ENCODE results near the gene FURIN.
"Not testable (repeated sequence)": the region's sequence is repeated elsewhere in the genome, so short reads cannot be mapped to it uniquely, and the experiment has no call there.

FURIN gene

DNA sequence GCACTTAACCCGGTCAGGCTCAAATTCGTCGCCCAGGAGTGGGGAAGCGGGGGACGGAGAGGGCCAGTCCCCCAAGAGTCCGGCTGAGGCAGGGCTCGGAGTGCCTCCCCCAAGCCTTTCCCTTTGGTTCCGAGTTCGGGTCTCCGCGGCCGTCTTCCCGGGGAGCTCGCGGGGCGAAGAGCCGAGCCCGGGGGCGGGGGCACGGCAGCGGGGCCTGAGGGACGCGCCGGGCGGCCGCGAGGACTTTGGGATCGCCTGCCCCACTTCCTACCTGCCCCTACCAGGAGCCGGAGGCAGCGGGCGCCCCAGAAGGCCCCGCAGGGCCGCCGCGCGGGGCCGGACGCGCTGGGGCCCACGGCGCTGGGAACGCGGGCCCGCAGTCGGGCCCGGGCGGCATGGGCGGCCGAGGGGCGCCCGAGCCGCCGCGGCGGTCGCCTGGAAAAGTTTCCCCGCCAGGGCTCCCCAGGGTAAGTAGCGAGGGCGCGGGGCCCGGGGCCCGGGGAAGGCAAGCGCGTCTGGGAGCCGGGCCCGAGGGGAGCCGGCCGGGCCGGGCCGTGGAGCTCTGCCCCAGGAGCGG is 2.8 kb downstream of the FURIN start:
- no peak for DNase-seq

DNA sequence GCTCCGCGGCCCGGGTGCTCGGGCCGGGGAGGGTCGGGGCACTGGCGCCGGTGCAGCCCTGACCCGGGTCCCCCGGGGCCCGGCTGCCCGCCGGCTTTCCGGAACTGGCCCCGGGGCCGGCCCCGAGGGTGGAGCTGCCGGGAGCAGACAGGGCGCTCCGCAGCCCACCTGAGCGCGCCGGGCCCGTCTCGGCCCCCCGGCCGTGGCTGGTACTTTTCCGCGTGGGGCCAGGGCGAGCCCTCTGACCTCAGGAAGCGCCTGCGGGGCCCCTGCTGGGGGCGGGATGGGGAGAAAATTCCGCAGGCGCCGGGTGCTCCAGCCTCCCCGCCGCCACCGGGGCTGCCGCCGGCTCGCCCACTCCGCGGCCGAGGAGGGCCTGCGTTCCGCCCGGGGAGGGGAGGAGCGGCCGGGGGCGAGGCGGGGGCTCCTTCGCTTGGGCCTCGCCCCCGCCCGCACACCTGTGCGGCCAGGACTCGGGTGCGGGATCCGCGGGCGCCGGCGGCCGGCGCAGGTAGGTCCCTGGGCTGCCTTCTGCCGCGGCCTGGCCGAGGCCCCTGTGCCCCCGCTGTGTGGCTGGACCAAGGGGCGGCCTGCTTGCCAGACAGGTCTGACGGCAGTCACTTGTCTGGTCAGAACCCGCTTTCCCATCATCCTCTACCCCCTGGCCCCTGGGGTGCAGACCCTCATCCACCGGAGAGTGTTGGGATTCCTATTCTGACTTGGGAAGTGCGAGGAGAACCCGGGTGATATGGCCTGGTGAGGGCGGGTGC is 3.5 kb downstream of the FURIN start:
- DNase-seq: no peak

DNA sequence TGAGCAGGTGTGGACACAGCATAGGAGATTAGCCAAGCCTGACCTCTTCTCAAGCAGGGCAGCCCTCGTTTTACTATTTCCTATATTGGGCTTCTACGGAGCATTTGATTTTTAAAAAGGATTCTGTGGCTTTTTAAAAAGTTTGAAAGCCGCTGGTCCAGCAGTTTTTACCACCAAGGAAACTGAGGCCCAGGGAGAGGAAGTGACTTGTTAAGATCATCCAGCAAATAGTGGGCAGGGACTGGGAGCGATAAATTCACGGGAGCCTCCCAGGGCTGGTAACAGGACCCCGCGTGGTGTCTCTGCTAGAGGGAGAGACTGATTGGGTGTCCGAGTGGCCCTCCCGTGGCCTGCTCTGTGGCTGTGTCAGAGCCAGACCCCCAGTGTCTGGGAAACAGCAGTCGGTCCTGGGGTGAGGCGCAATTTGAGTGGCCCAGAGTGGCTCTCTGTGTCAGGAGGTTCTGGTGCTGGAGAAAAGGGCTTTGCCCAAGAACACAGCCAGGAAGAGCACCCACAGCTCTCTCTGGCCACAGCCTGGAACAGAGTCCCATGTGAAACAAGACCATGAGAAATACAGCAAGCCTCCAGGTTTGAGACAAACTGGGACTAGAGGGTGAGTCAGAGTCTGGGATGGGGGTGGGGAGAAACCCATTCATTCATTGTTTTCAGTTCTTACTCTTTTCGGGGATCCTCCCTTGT is 4.2 kb downstream of the FURIN start:
- no peak for DNase-seq

DNA sequence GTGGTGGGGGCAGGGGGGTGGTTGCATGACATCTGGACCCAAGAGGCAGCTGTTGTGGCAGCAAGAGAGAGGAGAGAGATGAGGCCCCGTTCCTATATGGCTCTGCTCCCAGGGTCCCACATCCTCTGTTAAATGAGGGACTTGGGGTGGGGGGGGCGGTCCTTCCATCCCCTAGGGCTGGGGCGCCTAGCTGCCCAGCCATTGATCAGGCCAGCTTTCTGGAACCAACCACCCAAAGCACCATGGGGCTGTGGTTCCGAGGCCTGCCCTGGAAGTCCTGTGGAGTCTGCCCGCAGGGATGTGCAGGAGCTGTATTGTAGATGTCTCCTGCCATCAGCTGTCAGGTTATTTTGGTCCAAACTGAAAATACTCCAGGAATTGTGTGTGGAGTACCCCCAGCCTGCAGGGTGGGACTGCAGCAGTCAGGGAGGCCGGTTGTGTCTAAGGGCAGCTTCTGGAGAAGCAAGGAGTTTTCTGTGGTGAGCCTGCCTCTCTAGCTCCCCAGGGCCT is 5.2 kb downstream of the FURIN start:
- no peak for DNase-seq

DNA sequence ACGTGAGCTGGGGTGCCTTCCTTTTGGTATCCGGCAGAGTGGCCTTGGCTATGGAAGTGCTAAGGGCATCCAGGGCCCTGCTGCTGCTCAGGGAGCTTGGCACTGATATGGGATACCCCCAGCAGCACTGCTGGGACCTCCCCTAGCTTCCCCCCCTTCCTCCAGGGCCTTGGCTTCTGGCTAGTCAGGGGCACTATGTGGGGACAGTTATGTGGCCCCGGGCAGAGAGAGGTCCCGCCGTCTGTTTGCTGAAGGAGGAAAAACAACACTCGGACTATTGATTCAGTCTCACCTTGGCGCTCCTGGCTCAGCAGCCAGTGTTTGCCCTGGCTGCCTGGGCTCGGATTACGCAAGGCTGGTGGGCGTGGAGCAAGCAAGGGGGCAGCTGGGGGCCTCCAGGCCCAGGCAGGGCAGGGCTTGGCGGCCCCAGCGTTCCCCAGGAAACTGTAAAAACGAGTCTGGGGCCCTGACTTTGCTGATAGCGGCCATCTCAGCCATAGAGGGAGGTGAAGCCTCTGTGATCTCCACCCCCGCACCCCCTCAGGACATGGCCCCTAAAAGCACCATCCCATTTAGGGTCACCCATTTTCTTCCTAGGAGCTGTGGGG is 5.7 kb downstream of the FURIN start:
- no peak for DNase-seq

DNA sequence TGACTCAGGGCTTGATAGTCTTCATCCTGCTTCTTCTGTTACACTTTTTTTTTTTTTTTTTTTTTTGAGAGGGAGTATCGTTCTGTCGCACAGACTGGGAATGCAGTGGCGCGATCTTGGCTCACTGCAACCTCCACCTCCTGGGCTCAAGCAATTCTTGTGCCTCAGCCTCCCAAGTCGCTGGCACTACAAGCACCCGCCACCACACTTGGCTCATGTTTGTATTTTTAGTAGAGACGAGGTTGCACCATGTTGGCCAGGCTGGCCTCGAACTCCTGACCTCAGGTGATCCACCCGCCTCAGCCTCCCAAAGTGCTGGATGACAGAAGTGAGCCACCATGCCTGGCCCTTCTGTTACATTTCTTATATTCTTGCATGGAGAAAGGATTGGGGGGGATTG is 6.6 kb downstream of the FURIN start:
- DNase-seq: not testable (repeated sequence)

DNA sequence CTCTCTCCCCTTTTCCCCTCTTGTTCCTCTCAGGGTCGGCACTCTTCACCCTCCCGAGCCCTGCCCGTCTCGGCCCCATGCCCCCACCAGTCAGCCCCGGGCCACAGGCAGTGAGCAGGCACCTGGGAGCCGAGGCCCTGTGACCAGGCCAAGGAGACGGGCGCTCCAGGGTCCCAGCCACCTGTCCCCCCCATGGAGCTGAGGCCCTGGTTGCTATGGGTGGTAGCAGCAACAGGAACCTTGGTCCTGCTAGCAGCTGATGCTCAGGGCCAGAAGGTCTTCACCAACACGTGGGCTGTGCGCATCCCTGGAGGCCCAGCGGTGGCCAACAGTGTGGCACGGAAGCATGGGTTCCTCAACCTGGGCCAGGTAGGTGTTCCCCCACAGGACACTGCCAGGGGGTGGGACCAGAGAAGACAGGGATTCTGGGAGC is 7.2 kb downstream of the FURIN start:
- DNase-seq: no peak

DNA sequence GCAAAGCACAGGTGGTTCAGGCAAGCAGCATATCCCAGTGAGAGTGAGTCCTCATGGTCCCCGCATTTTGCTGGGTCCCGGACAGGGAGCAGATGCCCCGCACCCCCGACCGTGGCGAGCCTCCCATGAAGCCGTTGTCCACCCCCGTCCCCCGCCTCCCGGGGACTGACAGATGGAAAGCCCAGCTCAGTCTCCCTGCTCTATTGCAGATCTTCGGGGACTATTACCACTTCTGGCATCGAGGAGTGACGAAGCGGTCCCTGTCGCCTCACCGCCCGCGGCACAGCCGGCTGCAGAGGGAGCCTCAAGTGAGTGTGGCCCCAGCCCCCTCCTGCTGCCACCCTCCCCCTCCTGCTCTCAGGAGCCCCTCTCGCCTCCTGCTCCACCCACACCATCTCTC is 7.7 kb downstream of the FURIN start:
- no peak for DNase-seq

DNA sequence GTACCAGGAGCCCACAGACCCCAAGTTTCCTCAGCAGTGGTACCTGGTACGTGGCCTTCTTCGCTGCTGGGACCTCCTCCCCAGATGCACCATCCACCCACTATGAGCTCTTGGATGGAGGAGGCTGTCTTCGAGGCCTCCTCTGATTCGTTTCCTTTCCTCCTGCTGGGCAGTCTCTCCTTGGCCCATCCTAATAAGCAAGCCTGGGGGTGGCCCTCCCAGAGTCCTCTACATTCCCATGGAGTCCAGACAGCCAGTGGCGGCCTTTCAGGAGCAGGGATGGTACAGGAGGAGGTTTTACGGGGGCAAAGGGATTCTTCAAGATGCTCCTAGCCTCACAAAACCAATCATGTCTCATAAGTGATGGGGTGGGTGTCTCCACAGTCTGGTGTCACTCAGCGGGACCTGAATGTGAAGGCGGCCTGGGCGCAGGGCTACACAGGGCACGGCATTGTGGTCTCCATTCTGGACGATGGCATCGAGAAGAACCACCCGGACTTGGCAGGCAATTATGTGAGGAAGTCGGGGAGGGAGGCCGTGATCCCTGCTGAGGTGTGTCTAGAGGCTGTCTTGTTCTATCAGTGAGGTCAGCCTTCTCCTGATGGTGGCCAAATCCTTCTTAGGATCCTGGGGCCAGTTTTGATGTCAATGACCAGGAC is 8.3 kb downstream of the FURIN start:
- DNase-seq: no peak

DNA sequence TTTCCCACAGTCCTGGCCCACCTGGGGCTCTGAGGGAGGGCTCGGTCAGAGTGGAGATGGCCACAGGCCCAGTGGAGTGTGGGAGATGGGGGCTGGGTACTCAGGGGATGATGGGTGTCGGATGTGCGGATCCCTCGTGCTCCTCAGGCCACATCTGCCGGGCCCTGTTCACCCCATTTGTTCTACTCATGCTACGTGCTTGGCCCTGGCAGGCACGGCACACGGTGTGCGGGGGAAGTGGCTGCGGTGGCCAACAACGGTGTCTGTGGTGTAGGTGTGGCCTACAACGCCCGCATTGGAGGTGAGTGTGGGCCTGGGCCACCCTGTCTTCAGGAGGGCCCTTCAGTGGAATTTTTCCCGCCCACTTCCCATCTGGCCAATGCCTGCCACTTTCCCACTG is 8.9 kb downstream of the FURIN start:
- no peak for DNase-seq

DNA sequence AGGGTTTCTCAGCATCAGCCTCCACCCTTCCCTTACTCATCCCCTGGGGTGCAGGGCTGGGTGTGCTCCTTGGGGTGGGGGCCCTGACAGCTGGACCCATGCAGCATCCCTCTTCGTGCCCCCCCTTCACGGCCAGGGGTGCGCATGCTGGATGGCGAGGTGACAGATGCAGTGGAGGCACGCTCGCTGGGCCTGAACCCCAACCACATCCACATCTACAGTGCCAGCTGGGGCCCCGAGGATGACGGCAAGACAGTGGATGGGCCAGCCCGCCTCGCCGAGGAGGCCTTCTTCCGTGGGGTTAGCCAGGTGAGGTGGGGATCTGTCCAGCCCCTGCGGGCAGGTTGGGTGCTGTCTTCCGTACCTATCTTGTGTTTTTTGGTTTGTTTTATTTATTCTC is 9.6 kb downstream of the FURIN start:
- DNase-seq: no peak

DNA sequence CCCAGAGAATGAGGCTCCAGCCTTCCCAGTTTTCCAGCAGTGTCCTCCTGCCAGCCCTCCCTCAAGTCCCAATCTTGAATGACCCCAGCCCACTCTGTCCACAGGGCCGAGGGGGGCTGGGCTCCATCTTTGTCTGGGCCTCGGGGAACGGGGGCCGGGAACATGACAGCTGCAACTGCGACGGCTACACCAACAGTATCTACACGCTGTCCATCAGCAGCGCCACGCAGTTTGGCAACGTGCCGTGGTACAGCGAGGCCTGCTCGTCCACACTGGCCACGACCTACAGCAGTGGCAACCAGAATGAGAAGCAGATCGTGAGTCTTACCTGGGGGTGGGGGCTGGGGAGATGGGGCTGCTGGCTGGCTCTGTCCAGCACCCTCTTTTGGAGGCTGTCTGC is 10.3 kb downstream of the FURIN start:
- no peak for DNase-seq

DNA sequence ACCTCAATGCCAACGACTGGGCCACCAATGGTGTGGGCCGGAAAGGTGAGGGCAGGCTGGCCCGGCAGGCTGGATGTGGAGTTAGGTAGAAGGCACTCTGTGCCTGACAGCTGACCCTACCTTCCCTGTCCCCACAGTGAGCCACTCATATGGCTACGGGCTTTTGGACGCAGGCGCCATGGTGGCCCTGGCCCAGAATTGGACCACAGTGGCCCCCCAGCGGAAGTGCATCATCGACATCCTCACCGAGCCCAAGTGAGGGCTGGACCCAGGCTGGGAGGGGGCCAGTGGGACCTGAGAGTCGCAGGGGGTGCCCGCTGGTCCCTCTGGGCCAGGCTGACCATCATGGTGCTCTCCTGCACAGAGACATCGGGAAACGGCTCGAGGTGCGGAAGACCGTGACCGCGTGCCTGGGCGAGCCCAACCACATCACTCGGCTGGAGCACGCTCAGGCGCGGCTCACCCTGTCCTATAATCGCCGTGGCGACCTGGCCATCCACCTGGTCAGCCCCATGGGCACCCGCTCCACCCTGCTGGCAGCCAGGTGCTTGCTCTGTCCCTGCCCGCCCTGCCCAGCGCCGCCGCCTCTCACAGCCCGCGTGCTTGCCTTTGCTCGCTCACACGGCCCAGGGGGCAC is 11.5 kb downstream of the FURIN start:
- no peak for DNase-seq

DNA sequence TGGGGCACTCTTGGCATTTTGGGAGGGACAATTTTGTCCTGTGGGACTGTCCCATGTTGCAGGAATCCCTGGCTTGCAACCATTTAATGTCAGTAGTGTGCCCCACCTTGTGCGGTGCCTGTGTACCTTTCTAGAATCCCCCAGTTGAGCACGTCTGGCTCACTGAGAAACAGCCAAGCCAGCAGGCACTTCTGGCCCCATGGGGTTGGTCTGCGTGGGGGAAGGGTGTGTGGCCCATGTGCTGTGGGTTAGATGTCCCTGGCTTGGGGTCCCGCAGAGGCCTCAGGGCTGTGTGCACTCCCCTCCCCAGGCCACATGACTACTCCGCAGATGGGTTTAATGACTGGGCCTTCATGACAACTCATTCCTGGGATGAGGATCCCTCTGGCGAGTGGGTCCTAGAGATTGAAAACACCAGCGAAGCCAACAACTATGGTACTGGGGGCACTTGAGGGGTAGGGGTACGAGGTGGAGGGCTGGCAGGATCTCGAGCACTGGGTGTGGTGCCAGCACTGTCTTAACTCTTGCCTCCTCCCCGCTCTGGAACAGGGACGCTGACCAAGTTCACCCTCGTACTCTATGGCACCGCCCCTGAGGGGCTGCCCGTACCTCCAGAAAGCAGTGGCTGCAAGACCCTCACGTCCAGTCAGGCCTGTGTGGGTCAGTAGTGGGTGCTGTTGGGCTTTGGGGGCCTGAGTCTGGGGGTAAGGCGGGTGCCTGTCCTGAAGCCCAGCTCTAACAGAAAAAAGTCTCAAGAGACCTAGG is 12.2 kb downstream of the FURIN start:
- no peak for DNase-seq

DNA sequence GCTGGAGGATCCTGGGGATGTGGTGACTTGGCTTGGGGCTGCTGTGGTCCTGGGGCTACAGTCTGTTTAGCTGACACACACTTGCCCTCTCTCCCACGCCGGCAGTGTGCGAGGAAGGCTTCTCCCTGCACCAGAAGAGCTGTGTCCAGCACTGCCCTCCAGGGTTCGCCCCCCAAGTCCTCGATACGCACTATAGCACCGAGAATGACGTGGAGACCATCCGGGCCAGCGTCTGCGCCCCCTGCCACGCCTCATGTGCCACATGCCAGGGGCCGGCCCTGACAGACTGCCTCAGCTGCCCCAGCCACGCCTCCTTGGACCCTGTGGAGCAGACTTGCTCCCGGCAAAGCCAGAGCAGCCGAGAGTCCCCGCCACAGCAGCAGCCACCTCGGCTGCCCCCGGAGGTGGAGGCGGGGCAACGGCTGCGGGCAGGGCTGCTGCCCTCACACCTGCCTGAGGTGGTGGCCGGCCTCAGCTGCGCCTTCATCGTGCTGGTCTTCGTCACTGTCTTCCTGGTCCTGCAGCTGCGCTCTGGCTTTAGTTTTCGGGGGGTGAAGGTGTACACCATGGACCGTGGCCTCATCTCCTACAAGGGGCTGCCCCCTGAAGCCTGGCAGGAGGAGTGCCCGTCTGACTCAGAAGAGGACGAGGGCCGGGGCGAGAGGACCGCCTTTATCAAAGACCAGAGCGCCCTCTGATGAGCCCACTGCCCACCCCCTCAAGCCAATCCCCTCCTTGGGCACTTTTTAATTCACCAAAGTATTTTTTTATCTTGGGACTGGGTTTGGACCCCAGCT is 13.0 kb downstream of the FURIN start:
- DNase-seq: no peak

DNA sequence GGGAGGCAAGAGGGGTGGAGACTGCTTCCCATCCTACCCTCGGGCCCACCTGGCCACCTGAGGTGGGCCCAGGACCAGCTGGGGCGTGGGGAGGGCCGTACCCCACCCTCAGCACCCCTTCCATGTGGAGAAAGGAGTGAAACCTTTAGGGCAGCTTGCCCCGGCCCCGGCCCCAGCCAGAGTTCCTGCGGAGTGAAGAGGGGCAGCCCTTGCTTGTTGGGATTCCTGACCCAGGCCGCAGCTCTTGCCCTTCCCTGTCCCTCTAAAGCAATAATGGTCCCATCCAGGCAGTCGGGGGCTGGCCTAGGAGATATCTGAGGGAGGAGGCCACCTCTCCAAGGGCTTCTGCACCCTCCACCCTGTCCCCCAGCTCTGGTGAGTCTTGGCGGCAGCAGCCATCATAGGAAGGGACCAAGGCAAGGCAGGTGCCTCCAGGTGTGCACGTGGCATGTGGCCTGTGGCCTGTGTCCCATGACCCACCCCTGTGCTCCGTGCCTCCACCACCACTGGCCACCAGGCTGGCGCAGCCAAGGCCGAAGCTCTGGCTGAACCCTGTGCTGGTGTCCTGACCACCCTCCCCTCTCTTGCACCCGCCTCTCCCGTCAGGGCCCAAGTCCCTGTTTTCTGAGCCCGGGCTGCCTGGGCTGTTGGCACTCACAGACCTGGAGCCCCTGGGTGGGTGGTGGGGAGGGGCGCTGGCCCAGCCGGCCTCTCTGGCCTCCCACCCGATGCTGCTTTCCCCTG is 13.8 kb downstream of the FURIN start:
- DNase-seq: no peak

DNA sequence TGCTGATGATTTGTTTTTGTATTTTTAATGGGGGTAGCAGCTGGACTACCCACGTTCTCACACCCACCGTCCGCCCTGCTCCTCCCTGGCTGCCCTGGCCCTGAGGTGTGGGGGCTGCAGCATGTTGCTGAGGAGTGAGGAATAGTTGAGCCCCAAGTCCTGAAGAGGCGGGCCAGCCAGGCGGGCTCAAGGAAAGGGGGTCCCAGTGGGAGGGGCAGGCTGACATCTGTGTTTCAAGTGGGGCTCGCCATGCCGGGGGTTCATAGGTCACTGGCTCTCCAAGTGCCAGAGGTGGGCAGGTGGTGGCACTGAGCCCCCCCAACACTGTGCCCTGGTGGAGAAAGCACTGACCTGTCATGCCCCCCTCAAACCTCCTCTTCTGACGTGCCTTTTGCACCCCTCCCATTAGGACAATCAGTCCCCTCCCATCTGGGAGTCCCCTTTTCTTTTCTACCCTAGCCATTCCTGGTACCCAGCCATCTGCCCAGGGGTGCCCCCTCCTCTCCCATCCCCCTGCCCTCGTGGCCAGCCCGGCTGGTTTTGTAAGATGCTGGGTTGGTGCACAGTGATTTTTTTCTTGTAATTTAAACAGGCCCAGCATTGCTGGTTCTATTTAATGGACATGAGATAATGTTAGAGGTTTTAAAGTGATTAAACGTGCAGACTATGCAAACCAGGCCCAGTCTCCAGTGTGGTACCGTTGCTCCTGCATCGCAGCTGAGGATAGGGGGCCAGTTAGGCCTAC is 14.6 kb downstream of the FURIN start:
- no peak for DNase-seq

DNA sequence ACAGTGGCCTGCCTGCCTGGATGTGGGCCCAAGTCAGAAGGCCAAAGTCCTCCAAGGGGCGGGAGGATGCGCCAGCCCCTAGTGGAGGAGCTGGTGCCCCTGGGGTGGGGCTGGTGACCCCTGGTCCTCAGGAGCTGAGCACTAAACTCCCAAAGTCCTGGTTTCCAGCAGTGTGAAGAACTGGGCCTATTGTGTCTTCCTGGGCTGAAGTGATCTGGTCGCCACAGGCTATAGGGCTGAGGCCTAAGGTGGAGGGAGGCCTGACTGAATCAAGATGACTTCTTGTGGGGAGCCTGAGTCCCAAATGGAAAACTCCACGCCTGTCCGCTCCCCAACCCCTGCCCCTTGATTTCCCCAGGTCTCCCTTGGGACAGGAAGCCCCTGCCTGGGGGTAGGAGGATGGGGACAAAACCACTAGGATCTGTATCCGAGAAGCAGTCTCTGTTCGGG is 15.2 kb downstream of the FURIN start:
- no peak for DNase-seq

DNA sequence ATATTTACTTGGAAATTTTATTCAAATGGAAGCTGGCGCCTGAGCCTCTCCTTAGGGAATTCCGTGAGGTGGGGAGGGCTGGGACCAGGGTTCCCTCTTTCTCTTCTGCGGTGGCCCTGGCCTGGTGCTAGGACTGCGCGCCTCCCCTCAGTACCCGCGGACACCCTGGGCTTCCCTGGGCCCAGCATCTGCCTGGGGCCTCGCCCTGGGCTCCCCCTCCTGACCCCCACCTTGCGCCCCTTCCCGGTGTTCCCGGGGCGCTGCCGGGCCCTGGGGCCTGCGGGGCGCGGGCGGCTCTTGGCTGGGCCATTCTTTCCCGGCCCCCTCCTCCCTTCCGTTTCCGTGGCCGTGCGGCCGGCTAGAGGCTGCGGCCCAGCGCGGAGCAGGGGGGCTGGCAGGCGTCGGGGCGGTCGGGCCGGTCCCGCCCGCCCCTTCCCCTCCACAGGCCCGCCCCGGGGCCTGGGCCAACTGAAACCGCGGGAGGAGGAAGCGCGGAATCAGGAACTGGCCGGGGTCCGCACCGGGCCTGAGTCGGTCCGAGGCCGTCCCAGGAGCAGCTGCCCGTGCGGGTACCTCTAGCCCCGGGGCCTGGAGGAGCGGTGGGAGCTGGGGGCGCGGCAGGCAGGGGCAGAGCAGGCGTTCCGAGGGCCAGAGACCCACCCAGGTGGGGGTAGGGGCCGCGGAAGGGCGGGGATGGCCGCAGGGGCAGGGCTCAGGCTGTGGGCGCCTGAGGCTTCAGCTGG is 15.8 kb downstream of the FURIN start, which contains the start of gene FES:
Gene FES (plus strand): TSS at position 529 of the 743 bp plus-strand sequence. CDS start 542 bp downstream, outside the sequence.
- DNase-seq: no peak

Data from NCI-H1048 (cell line).